Stimulated activated naive CD4-positive, alpha-beta T cell treated with Interleukin-2 at 50 U/mL for 16 hours (primary cell): ENCODE results near the gene MYO10.
"Not testable (repeated sequence)": the region's sequence is repeated elsewhere in the genome, so short reads cannot be mapped to it uniquely, and the experiment has no call there.

Experiments used
- DNase-seq: peaks from one replicate; lab custom pipeline; 2025; lab: John Stamatoyannopoulos, UW

Gene MYO10

GRCh38 chr5:16886793-16887345 is 49.2 kb downstream of the MYO10 start:
- no peak for DNase-seq

- DNase-seq, result no peak
Observed at GRCh38 chr5:16886366-16886736, 49.7 kb downstream of the MYO10 start.

- no peak for DNase-seq
Observed at GRCh38 chr5:16885635-16886365, 50.3 kb downstream of the MYO10 start.

- no peak for DNase-seq
Observed at GRCh38 chr5:16884595-16884994, 51.5 kb downstream of the MYO10 start.

GRCh38 chr5:16883806-16884205 is 52.3 kb downstream of the MYO10 start:
- no peak for DNase-seq

GRCh38 chr5:16883176-16883575 is 52.9 kb downstream of the MYO10 start:
- no peak for DNase-seq

GRCh38 chr5:16881251-16881650 is 54.8 kb downstream of the MYO10 start:
- no peak for DNase-seq

- DNase-seq, result no peak
Observed at GRCh38 chr5:16880547-16880946, 55.5 kb downstream of the MYO10 start.

GRCh38 chr5:16879650-16880049 is 56.4 kb downstream of the MYO10 start:
- DNase-seq, result no peak

GRCh38 chr5:16879191-16879590 is 56.9 kb downstream of the MYO10 start:
- DNase-seq, result no peak

- DNase-seq, result no peak
Observed at GRCh38 chr5:16877267-16877935, 58.7 kb downstream of the MYO10 start.

- DNase-seq, result not testable (repeated sequence)
Observed at GRCh38 chr5:16874424-16874823, 61.7 kb downstream of the MYO10 start.

GRCh38 chr5:16871746-16872339 is 64.2 kb downstream of the MYO10 start:
- no peak for DNase-seq

- DNase-seq, result no peak
Observed at GRCh38 chr5:16870878-16871277, 65.2 kb downstream of the MYO10 start.

- no peak for DNase-seq
Observed at GRCh38 chr5:16869821-16870796, 66.0 kb downstream of the MYO10 start.

GRCh38 chr5:16867577-16867953 is 68.5 kb downstream of the MYO10 start:
- DNase-seq, result no peak

- DNase-seq, result no peak
Observed at GRCh38 chr5:16866795-16867576, 69.1 kb downstream of the MYO10 start.

- no peak for DNase-seq
Observed at GRCh38 chr5:16866273-16866672, 69.8 kb downstream of the MYO10 start.

- no peak for DNase-seq
Observed at GRCh38 chr5:16865151-16865550, 70.9 kb downstream of the MYO10 start.

GRCh38 chr5:16864631-16865131 is 71.4 kb downstream of the MYO10 start:
- no peak for DNase-seq

GRCh38 chr5:16863469-16863946 is 72.6 kb downstream of the MYO10 start:
- DNase-seq, result no peak
